ENCODE measurements around the gene PHLDB2. TPM values are rescaled to one million over a fixed set of nuclear protein-coding genes. Genes with fewer than 3 reads are reported as not detected.

PHLDB2 gene
- total and polyA plus RNA-seq, 2 of the 13 experiments (the other 11 are each of a cell fraction or from before 2014, with no cell fraction given), result 8.4 to 23.6 TPM

DNA sequence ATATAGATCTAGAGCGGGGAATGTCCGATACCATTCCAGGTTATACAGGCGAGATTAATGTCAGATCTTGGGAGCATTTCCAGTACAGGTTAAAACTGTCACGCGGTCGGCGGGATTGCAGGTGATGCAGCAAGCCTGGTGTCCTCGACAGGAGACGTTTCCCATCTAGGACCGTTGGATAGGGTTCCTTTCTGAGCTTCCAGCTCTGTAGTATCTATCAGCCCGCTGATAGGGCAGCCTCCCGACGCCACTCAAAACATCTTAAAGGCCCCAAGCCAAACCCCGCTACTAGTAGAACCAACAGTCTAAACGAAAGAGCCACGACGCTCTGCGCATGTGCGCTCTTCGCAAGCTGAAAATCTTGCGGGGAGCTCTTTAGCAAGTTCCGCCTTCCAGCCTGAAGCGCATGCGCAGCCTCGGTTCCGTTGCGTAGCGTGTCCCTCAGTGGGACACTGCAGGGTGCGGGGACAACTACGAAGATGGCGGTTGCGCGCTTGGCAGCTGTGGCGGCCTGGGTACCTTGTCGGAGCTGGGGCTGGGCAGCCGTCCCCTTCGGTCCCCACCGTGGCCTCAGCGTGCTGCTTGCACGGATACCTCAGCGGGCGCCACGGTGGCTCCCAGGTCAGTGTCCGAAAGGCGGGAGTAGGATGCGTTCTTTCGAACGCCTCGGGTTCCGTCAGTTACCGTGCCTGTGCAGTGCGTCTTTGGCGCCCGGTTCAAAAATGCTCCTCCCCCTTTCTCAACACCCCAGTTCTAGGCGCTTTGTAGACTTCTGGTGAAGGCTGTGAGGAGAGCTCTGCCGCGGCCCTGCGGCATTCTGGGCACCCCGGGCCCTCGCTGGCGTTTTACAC, 119.7 kb downstream of the PHLDB2 start, which contains the start of gene ABHD10 (continued):
- TF ChIP-seq ATF4 (CRISPR knock-in tag; IDR thresholded peaks at IDR 0.05), result peak in 1 of 2 experiments; percentile 42; a peak in 1 of 4 replicates
- TF ChIP-seq RARG (CRISPR knock-in tag; IDR thresholded peaks at IDR 0.05; ENCODE audit: low read depth), result no peak
- no peak for TF ChIP-seq FOSL1 (CRISPR knock-in tag; IDR thresholded peaks at IDR 0.05; ENCODE audit: borderline replicate concordance)
- no peak for TF ChIP-seq ZNF569 (CRISPR knock-in tag; IDR thresholded peaks at IDR 0.05; ENCODE audit: borderline replicate concordance)
- TF ChIP-seq POLR2G (IDR thresholded peaks at IDR 0.05; ENCODE audit: low read depth, low read length), result peak; percentile 97
- peak; percentile 54; the same call in 1 of the 2 replicates for TF ChIP-seq ZNF709 (CRISPR knock-in tag; IDR thresholded peaks at IDR 0.05)
- TF ChIP-seq HNF1B (CRISPR knock-in tag; IDR thresholded peaks at IDR 0.05), result peak; percentile 74; the same call in 1 of the 2 replicates
- peak; percentile 90 for TF ChIP-seq ZFX (CRISPR knock-in tag; IDR thresholded peaks at IDR 0.05; ENCODE audit: low read depth)
- TF ChIP-seq, protein P1, sequence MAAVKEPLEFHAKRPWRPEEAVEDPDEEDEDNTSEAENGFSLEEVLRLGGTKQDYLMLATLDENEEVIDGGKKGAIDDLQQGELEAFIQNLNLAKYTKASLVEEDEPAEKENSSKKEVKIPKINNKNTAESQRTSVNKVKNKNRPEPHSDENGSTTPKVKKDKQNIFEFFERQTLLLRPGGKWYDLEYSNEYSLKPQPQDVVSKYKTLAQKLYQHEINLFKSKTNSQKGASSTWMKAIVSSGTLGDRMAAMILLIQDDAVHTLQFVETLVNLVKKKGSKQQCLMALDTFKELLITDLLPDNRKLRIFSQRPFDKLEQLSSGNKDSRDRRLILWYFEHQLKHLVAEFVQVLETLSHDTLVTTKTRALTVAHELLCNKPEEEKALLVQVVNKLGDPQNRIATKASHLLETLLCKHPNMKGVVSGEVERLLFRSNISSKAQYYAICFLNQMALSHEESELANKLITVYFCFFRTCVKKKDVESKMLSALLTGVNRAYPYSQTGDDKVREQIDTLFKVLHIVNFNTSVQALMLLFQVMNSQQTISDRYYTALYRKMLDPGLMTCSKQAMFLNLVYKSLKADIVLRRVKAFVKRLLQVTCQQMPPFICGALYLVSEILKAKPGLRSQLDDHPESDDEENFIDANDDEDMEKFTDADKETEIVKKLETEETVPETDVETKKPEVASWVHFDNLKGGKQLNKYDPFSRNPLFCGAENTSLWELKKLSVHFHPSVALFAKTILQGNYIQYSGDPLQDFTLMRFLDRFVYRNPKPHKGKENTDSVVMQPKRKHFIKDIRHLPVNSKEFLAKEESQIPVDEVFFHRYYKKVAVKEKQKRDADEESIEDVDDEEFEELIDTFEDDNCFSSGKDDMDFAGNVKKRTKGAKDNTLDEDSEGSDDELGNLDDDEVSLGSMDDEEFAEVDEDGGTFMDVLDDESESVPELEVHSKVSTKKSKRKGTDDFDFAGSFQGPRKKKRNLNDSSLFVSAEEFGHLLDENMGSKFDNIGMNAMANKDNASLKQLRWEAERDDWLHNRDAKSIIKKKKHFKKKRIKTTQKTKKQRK (IDR thresholded peaks at IDR 0.05; ENCODE audit: low read length), result no peak
- 0 out of 2 replicates have a peak, but pooled peaks have one; percentile 26 for TF ChIP-seq TEF (CRISPR knock-in tag; IDR thresholded peaks at IDR 0.05)
- 0 out of 2 replicates have a peak, but pooled peaks have one; percentile 44 for TF ChIP-seq E2F2 (CRISPR knock-in tag; IDR thresholded peaks at IDR 0.05; ENCODE audit: borderline replicate concordance)
- 0 out of 2 replicates have a peak, but pooled peaks have one; percentile 20 for TF ChIP-seq ZBTB26 (CRISPR knock-in tag; IDR thresholded peaks at IDR 0.05; ENCODE audit: borderline replicate concordance)
- TF ChIP-seq PRMT3 (CRISPR knock-in tag; IDR thresholded peaks at IDR 0.05; ENCODE audit: borderline replicate concordance, low read depth), result no peak
- TF ChIP-seq ZFP62 (CRISPR knock-in tag; IDR thresholded peaks at IDR 0.05), result no peak
- TF ChIP-seq FOSL2 (CRISPR knock-in tag; IDR thresholded peaks at IDR 0.05), result no peak; the same call in 1 of the 2 replicates
